HG02588 (cell line): ENCODE data around the gene AP4S1.
"Not testable (repeated sequence)": the region's sequence is repeated elsewhere in the genome, so short reads cannot be mapped to it uniquely, and the experiment has no call there.

Source experiments
- ATAC-seq: cut with Tn5 transposase; IDR thresholded peaks from one replicate; pipeline ENCODE4 v1.9.1; 2021; ENCODE audit warnings: mild to moderate bottlenecking, moderate library complexity; ENCODE audit not compliant: unreplicated experiment

AP4S1 gene

GRCh38 chr14:31004007-31004406 lies 21.4 kb upstream of the AP4S1 start:
- not testable (repeated sequence) for ATAC-seq

- no peak for ATAC-seq
Measured at GRCh38 chr14:31006703-31007102, 18.7 kb upstream of the AP4S1 start.

- ATAC-seq, result no peak
Measured at GRCh38 chr14:31009836-31010574, 15.4 kb upstream of the AP4S1 start.

GRCh38 chr14:31010935-31011334 lies 14.5 kb upstream of the AP4S1 start:
- no peak for ATAC-seq

GRCh38 chr14:31013841-31014240 lies 11.6 kb upstream of the AP4S1 start:
- ATAC-seq, result no peak

- ATAC-seq, result no peak
Measured at GRCh38 chr14:31018057-31018645, 7.3 kb upstream of the AP4S1 start.

GRCh38 chr14:31020834-31021575 lies 4.4 kb upstream of the AP4S1 start:
- no peak for ATAC-seq

GRCh38 chr14:31021576-31021949 lies 3.9 kb upstream of the AP4S1 start:
- no peak for ATAC-seq

- ATAC-seq, result no peak
Measured at GRCh38 chr14:31022386-31022785, 3.1 kb upstream of the AP4S1 start.

GRCh38 chr14:31024010-31024480 lies 1.4 kb upstream of the AP4S1 start:
- ATAC-seq, result no peak

- no peak for ATAC-seq
Measured at GRCh38 chr14:31024577-31025366, 677 bp upstream of the AP4S1 start.

GRCh38 chr14:31026077-31026449 lies 614 bp downstream of the AP4S1 start, which contains the start of gene STRN3:
TSS of gene STRN3 (minus strand) at chr14:31026379. CDS start at chr14:31026185, 194 bp downstream.
- ATAC-seq, result no peak

- peak; percentile 94 for ATAC-seq
Measured at GRCh38 chr14:31026450-31027235, 1.2 kb downstream of the AP4S1 start.

GRCh38 chr14:31027847-31028246 lies 2.4 kb downstream of the AP4S1 start:
- ATAC-seq, result no peak

- no peak for ATAC-seq
Measured at GRCh38 chr14:31029016-31029970, 3.8 kb downstream of the AP4S1 start.

GRCh38 chr14:31030469-31030868 lies 5.0 kb downstream of the AP4S1 start:
- no peak for ATAC-seq

- no peak for ATAC-seq
Measured at GRCh38 chr14:31036552-31036951, 11.1 kb downstream of the AP4S1 start.

GRCh38 chr14:31037709-31038221 lies 12.3 kb downstream of the AP4S1 start:
- no peak for ATAC-seq
